Spleen (tissue), 7 donors: Measurements from ENCODE around the gene PIGW.
"Not testable (repeated sequence)": the region's sequence is repeated elsewhere in the genome, so short reads cannot be mapped to it uniquely, and the experiment has no call there.

Experiments
- CTCF ChIP-seq, 11 experiments: fragments of 200-600 bp in 7 of 11; fragments of 450-650 bp in 4 of 11; sonication (generic) in 4 of 11; IDR thresholded peaks in 8 of 11; conservative IDR thresholded peaks in 3 of 11; 1 replicate in 7 of 11; 2 replicates in 4 of 11; pipeline versions ENCODE4 v1.4.0 to v1.8.0; 2016 to 2021; ENCODE audit warnings: antibody characterized with exemption in 11 of 11, inconsistent platforms in 4 of 11, mild to moderate bottlenecking in 1 of 11
- POLR2A ChIP-seq, 3 donors: fragments of 450-650 bp; IDR thresholded peaks; one replicate each; pipeline ENCODE4 v1.5.1; 2017; ENCODE audit warnings: antibody characterized with exemption in 3 of 3, mild to moderate bottlenecking in 1 of 3
- POLR2AphosphoS5 ChIP-seq, 3 donors: sonication (generic); formaldehyde crosslinking; IDR thresholded peaks; one replicate each; pipeline ENCODE4 v1.5.1; 2017; ENCODE audit warnings: antibody characterized with exemption in 3 of 3
- donor health status: DM: no; HTN: no; CAD: no; lungs with moderate emphysema.
- donor health status: DM: no; HTN: no; CAD: no.
- donor health status: DM: no; HTN: no; CAD: no.

GRCh38 chr17:36508439-36508838 is 26.3 kb upstream of the PIGW start:
- not testable (repeated sequence) for TF ChIP-seq CTCF (IDR thresholded peaks at IDR 0.05 in 8 of 11, conservative IDR thresholded peaks at IDR 0.05 in 3 of 11); POLR2AphosphoS5 (IDR thresholded peaks at IDR 0.05); POLR2A (IDR thresholded peaks at IDR 0.05)
